C1 segment of cervical spinal cord (tissue), 14 donors: ENCODE data around the gene GRK6.

Source experiments
- DNase-seq, 14 donors: peaks; one replicate each; lab custom pipeline; 2025; lab: John Stamatoyannopoulos, UW

GRK6 gene

DNA sequence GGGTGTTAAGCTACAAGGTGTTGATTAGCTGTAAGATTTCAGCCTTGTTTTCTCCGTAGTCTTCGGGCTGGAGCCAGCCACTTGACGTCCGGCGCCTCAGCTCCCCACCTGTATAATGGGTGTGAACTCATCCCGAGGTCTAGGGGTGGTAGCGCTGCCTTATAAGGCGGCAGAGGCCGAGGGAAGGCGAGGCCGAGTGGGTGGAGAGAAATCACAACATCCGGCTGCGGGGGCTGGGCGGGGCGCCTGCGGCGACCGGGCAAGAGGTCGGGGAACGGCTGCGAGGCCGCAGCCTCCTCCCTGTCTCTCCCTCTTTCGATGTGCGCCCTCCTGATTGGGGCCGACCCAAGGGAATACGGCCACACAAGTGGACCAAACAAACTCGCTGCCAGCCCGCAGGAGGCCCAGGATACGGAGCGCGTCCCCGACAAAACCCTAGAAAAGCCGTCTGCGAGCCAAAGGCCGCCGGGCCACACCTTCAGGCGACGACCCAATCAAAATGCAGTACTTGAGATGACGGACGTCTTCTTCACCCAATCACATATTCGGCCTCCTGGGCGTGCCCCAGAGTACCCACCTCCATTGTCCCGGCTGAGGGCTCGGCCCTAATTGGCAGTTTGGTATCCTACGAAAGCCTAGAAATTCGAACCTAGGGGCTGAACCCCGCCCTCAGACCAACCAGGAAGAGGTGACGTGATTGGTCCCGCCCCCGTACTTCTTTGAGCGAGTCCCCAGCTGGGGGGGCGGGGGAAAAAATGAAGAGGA, 493 bp upstream of the GRK6 start:
- peak; percentile 90 to 100 (median 98) for DNase-seq

DNA sequence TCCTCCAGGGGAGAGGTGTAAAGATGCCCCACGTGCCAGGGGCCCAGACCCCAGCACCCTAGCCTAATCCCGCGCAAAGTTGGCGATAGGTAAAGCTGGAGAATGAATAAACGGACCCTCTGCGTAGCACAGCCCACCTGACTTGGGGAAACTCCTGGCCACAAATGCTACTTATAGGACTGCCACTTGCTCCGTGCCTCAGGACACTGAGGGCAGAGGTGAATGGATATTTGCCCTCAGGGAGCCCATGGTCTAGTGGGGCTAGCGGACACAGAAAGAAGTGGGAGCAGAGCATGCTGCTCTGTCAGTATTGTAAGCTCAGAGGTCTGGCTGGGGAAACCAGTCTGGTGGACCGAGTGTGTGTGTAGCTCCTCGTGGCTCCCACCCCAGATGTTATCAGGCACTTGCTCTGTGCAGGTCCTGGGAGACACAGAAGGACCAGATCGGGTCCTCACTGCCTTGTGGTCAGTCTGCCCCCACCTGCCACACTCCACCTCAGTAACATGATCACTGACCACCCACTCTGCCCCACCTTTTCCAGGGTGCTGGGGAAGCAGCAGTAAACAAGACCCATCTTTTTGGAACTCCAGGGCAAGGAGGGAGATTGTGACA, 841 bp downstream of the GRK6 start:
- DNase-seq, result peak in 1 of 14 donors; percentile 22

DNA sequence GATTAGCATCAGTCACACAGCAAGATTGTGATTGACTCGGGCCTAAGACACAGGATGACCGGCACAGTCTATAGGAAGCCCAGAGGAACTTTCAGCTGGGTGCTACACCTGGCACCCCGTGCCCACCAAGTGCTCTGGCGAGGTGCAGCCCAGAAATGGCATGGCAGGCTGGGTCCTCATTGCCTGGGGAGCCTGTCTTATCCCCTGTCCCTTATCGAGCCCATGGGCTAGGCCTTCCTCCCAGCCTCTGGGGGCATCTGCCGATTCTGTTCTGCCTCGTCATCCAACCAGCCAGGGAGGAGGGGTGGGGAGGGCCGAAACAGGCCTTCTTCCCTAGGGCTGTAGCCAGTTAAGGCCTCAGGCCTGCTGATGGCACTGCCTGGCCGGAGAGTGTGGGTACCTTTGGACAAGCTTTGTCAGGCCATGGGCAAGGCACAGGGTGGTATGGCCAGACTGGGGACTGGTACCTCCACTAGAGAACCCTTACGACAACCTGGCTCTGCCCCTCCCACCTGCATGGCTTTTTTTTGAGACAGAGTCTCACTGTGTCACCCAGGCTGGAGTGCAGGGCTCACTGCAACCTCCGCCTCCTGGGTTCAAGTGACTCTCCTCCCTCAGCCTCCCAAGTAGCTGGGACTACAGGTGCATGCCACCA, 1.6 kb downstream of the GRK6 start:
- DNase-seq, result no peak

DNA sequence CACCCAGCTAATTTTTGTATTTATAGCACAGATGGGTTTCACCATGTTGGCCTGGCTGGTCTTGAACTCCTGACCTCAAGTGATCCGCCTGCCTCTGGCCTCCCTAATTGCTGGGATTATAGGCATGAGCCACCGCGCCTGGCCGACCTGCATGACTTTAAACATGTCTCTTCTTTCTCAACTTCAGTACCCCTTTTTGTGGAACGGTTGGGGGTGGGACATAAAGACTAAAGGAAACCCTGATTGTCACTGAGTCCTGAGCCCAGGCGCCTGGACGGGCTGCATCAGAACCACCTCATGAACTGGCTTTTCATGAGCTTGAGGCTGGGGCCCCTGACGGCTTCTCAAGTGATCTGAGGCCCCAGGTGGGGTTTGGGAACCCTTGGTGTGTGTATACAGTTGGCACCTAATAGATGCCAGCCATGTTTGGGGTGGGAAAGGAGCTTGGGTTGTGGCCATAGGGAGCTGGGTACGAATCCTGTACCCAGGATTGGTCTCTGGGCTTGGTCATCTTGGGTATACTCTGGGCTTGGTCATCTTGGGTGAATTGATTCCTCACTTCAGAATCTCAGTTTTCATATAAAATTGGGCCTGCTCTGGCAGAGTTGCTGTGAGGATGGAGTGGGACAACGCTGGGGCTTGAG, 2.2 kb downstream of the GRK6 start:
- no peak for DNase-seq

DNA sequence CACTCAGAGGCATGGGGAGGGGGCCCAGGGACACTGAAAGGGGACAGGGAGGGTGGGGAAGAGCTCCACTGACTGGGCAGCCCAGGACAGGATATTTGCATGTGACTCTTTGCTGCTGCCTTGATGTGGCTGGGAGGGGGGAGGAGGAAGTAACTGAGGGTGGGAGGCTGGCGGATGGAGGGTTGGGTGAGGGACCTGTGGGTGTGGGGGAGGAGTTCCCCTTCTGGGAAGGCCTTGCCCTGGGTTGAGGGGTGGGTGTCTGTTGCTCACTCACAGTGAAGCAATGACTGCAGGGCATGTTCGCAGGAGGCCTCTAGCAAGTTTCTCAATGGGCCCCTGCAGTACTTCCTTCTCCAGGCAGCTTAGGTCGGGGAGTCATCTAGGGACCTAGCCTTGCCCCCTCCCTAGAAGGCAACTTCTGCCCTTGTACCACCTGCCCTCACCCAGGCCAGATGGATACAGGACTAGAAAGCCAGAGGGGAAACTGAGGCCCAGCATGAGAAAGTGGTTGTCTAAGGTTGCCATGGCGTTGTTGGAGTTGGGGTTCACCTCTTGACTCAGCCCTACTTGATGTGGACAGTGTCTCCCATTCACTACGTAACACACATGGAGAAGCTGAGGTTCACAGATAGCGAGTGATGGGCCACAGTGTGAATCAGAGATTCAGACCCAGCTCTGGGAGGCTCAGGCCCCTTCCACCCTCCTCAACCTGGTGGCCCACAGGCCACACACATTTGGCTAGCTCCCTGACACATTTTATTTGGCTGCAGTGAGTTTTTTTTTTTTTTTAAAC, 3.0 kb downstream of the GRK6 start:
- peak in 7 of 14 donors; percentile 25 to 69 (median 35) for DNase-seq

DNA sequence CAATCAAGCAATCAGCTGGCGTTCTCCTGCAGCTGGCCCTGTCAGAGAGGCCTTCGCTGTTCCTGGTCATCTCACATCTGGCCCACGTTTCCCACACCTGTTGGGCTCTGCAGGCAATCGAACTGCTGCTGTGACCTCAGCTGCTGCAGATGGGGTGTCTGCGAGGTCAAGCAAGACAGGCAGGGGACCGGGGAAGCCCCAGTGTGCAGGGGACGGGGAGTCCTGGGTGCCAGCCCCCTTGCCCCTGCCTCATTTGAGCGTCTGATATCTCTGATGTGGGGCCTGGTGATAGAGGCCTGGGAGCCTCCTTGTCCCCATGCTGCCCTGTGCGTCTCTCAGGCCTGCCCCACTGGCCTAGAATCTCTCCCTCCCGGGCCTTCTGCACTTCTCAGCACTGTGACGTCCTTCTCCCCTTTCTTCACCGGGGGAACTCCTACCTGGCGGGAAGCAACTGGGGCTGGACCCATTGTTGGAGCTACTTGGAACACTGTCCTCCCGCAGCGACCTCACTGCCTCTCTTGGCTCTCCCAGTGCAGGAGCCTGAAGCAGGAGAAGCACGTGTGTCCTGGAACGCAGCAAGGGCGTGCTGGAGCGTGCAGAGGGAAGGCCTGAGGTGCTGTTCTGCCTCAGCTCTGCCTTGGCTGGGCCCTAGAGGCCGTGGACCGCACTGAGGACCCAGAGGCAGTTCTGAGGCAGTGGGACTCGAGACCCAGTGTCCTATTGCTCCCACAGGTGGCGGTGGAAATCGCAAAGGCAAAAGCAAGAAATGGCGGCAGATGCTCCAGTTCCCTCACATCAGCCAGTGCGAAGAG, 3.9 kb downstream of the GRK6 start:
- no peak for DNase-seq

DNA sequence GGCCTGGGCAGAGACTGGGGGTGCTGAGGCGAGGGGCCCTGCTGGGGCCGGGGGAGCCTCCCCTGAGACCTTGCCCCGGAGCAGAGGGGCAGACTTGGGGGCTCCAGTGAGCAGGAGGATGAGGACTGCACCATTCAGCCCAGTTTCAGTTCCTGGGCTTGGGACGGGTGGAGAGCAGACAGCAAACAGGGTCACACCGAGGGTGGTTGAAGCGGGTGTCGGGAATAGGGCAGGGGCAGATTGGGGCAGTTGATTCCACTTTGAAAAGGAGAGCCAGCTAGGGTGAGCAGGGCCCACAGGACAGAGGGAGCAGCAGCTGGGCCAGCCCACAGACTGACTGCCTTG, 4.5 kb downstream of the GRK6 start:
- no peak for DNase-seq

DNA sequence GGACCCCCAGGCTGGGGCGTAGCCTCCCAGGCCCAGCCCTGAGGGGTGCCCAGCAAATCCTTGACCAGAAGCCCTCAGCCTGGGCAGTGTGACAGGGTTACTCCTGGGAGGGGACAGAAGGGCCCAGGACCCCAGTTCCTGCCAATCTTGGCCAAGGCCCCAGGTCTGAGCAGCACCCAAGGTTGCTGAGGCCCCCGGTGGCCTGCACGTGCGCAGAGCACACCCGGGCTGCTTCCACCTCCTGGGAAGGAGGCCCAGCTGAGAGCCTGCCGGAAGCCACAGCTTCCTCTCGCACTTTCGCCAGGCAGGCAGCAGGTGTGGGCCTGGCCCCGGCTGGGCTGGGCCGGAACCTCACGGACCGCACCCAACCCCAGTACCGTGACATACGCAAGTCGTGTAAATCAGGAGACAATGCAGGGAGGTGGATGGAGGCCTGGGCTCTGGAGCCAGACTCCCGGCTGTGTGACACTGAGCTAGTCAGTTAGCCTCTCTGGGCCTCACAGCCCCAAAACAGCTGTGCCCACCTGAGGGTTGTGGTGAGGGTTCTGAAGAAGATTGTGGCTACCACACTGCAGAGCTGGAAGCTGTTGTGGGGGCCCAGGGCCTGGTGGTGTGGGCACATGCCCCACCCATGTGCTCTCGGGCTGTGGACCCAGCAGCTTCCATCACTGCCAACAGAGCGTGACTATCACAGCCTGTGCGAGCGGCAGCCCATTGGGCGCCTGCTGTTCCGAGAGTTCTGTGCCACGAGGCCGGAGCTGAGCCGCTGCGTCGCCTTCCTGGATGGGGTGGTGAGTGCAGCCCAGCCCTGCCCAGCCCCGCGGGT, 5.1 kb downstream of the GRK6 start:
- DNase-seq, result peak in 3 of 14 donors; percentile 42 to 62 (median 44)

DNA sequence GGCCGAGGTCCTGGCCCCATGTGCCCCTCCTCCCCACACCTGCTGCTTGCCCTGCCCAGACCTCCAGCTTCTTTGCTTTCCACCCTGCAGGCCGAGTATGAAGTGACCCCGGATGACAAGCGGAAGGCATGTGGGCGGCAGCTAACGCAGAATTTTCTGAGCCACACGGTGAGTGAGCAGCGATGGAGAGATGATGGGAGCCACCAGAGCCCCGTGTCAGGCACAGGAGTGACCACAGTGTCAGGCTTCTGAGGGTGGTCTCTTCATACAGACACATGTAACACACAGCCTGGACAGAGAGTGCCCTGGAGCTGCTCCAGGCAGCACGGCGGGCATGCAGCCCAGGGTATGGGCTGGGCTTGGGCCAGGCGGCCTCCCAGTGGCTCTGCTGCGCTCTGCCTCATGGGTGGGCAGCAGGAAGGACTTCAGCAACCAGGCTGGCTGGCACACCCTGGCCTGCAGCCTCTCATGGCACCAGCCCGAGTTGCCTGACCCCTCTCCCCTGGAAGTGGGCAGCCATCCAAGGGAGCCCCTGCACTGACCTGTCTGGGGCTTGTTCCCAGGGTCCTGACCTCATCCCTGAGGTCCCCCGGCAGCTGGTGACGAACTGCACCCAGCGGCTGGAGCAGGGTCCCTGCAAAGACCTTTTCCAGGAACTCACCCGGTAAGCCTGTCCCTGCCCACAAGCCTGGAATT, 5.8 kb downstream of the GRK6 start:
- DNase-seq, result peak in 7 of 14 donors; percentile 25 to 61 (median 44)

DNA sequence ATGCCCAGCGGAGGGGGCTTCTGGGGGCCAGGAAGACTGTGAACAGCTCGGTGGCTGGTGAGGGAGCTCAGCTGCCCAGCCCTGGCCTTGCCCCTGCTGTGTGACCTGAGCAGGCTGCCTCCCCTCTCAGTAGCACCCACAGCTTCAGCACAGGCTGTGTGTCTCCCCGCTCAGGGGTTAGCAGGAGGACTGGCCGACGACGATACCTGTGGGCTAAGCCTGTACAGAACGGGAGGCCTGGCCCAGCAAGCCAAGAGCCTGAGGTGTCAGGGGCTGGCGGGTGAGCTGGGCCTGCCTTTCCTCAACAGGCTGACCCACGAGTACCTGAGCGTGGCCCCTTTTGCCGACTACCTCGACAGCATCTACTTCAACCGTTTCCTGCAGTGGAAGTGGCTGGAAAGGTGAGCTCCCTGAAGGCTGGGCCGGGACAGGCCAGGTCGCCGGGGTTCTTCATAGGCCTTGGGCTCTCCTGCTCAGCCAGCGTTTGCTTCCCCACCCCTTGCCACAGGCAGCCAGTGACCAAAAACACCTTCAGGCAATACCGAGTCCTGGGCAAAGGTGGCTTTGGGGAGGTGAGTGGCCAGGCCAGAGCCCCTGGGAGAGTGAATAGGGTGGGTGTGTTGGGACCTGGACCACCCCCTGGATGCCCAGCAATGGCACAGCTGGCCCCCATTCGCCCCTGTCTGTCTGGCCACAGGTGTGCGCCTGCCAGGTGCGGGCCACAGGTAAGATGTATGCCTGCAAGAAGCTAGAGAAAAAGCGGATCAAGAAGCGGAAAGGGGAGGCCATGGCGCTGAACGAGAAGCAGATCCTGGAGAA, 6.6 kb downstream of the GRK6 start:
- no peak for DNase-seq

DNA sequence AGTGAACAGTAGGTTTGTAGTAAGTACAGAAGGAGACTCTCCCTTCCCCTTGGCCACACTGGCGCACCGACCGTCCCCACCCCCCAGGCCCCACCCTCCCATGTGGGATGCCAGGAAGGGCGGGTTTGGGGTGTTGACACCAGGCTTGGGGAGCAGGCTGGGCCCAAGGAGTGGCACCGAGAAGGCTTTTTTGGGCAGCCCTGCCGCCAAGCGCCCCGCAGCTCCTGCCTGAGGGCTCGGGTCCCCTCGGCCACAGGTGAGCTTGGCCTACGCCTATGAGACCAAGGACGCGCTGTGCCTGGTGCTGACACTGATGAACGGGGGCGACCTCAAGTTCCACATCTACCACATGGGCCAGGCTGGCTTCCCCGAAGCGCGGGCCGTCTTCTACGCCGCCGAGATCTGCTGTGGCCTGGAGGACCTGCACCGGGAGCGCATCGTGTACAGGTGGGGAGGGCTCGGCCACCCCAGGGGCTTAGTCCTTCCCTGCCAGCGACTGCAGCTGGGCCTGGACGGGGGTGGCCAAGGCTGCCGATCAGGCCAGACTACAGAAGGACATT, 7.3 kb downstream of the GRK6 start:
- no peak for DNase-seq

DNA sequence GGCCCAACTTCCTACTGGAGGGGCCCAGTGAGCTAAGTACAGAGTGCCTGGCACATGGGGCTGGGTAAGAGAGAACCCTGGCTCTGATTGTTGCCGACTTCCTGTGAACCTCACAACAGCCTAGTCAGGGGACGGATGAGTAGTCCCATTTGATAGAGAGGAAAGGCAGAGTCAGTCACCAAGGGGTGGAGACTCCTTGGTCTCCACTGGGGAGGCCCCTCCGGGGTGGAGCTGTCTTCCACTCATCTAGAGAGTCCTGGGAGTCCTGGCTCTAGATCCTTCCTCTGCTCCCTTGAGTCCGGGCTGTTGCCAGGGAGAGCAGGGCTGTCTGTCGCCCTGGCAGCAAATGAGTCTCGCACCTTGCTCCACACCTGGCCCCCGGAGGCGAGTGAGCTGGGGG, 8.0 kb downstream of the GRK6 start:
- no peak for DNase-seq

DNA sequence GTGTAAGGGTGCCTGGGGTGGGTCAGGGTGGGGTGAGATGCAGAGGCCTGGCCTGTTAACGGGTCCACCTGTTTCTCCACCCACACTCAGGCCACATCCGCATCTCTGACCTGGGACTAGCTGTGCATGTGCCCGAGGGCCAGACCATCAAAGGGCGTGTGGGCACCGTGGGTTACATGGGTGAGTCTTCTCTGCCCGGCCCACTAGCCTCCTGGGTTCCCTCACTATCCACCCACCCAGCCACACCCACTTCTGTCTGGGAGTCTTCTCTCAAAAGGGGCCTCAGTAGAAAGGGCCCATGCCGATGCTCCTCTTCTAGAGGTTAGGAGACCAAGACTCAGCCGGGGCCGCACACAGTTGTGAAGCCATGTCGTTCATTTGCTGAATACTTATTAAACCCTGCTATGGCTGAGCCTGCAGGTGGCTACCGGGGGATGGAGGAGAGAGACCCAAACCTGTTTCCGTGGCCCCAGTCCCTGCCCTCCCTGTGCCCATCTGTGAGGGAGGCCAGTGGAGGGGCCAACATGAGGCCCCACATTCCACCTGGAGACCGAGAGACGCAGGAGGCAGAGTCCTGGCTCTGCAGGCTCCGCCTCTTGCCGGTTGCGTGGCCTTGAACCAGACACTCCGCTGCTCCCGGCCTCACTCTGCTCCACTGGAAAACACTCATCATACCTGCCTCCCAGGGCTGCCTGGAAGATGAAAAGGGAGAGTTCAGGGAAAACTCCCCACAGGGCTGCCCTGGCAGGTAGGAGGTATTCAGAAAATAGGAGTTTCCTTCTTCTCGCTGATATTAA, 8.7 kb downstream of the GRK6 start:
- DNase-seq, result no peak

DNA sequence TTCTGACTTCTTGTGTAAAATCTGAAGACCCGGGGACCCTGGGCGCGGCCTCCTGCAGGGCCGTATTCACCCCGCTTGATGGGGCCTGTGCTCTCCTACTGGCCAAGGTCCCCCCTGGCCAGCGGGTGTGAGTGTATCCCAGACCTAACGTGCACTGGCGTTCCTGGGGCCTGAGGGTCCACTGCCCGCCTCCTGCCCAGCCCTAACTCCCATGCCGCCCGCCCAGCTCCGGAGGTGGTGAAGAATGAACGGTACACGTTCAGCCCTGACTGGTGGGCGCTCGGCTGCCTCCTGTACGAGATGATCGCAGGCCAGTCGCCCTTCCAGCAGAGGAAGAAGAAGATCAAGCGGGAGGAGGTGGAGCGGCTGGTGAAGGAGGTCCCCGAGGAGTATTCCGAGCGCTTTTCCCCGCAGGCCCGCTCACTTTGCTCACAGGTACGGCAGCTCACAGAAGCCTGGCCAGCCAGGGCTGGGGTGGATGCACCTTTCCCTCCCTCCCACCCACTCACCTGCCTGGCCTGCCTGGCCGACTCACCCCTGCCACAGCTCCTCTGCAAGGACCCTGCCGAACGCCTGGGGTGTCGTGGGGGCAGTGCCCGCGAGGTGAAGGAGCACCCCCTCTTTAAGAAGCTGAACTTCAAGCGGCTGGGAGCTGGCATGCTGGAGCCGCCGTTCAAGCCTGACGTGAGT, 9.5 kb downstream of the GRK6 start:
- DNase-seq, result no peak

DNA sequence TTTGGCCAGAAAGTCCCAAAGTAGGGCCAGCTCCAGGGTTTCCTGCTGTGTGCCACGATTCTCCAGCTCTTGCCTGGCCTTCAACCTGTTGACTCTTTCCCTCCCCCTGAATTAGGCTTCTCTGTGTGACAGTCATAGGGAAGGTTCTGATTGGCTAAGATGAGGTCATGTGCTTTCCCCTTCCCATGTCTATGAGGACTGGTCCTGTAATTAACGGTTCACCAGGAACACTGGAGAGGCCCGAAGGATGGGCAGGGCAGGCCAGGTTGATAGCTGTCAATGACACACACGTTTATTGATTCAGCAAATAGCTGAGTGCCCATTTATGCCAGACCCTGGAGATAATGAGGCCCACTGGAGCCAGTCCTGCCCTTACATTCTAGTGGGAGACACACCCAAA, 11.1 kb downstream of the GRK6 start:
- no peak for DNase-seq

DNA sequence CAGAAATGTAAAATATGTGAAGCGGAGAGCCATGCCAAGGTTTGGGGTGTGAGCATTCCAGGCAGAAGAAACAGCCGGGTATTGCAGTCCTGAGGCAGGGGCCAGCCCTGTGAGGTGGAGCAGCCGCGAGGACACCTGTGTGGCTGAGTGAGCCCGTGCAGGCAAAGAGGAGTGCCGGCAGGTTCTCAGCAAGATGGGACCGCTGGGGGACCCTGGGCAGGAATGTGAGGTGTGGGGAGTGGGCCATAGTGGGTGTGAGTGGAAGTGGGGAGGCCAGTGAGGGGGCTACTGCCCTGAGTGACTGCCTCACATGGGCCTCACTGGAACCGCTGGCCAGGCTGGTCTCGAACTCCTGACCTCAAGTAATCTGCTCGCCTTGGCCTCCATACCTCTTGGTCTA, 12.0 kb downstream of the GRK6 start:
- no peak for DNase-seq
